Body of pancreas (tissue), 4 donors: ENCODE results near the gene SLC25A30.

Experiments
- POLR2A ChIP-seq, 3 donors: fragments of 450-650 bp; IDR thresholded peaks; one replicate each; pipeline ENCODE4 v1.6.1; 2016; ENCODE audit warnings: antibody characterized with exemption in 3 of 3, mild to moderate bottlenecking in 2 of 3
- TF ChIP-seq, protein P1 (sequence below), 7 experiments: fragments of 450-650 bp in 4 of 7; fragments of 200-600 bp in 3 of 7; sonication (generic) in 3 of 7; IDR thresholded peaks; one replicate each; pipeline ENCODE4 v1.5.1; 2016 to 2019; ENCODE audit warnings: antibody characterized with exemption in 7 of 7

DNA sequence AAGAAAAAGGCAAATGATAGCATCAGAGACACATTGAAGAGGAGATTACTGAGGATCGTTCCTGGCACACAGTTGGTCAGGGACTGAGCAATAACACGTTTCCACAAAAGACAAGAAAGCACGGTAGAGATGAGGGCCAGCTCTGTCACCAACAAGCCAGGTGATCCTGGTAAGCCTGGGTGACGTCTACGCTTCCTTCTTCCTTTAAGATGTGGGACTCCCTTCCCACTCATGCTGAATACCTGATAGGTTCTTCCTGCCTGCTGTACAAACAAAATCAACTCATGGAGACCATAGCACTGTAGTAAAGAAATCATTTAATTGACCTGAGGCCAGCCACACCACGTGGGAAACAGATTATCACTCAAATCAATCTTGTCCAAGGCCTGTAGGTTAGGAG is 26.9 kb upstream of the SLC25A30 start:
- TF ChIP-seq POLR2A (IDR thresholded peaks at IDR 0.05): no peak
- TF ChIP-seq, protein P1, sequence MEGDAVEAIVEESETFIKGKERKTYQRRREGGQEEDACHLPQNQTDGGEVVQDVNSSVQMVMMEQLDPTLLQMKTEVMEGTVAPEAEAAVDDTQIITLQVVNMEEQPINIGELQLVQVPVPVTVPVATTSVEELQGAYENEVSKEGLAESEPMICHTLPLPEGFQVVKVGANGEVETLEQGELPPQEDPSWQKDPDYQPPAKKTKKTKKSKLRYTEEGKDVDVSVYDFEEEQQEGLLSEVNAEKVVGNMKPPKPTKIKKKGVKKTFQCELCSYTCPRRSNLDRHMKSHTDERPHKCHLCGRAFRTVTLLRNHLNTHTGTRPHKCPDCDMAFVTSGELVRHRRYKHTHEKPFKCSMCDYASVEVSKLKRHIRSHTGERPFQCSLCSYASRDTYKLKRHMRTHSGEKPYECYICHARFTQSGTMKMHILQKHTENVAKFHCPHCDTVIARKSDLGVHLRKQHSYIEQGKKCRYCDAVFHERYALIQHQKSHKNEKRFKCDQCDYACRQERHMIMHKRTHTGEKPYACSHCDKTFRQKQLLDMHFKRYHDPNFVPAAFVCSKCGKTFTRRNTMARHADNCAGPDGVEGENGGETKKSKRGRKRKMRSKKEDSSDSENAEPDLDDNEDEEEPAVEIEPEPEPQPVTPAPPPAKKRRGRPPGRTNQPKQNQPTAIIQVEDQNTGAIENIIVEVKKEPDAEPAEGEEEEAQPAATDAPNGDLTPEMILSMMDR (IDR thresholded peaks at IDR 0.05): no peak
